HG03442 (cell line): ENCODE results near the gene SPATA31A6.
"Not testable (repeated sequence)": the region's sequence is repeated elsewhere in the genome, so short reads cannot be mapped to it uniquely, and the experiment has no call there.

Experiments used
- ATAC-seq: cut with Tn5 transposase; IDR thresholded peaks from one replicate; pipeline ENCODE4 v1.9.1; 2021; ENCODE audit warnings: mild to moderate bottlenecking, moderate library complexity; ENCODE audit not compliant: unreplicated experiment

The SPATA31A6 gene

GRCh38 chr9:42183359-42183758, at the start of gene SPATA31A6:
Gene SPATA31A6 (plus strand): TSS chr9:42183659. CDS start chr9:42183688, 29 bp downstream.
- ATAC-seq: not testable (repeated sequence)

GRCh38 chr9:42160299-42160698, 23.2 kb upstream of the SPATA31A6 start:
- not testable (repeated sequence) for ATAC-seq

GRCh38 chr9:42219861-42220260, 36.4 kb downstream of the SPATA31A6 start:
- not testable (repeated sequence) for ATAC-seq

- not testable (repeated sequence) for ATAC-seq
These were observed 39.8 kb downstream of the SPATA31A6 start for GRCh38 chr9:42223230-42223629.

GRCh38 chr9:42233031-42233430, 49.6 kb downstream of the SPATA31A6 start:
- ATAC-seq: not testable (repeated sequence)

- ATAC-seq: not testable (repeated sequence)
These were observed 51.2 kb downstream of the SPATA31A6 start for GRCh38 chr9:42234610-42235009.

- not testable (repeated sequence) for ATAC-seq
These were observed 52.0 kb downstream of the SPATA31A6 start for GRCh38 chr9:42235352-42235991.

GRCh38 chr9:42236097-42236496, 52.6 kb downstream of the SPATA31A6 start:
- not testable (repeated sequence) for ATAC-seq

- not testable (repeated sequence) for ATAC-seq
These were observed 53.9 kb downstream of the SPATA31A6 start for GRCh38 chr9:42237381-42237780.

- ATAC-seq: not testable (repeated sequence)
These were observed 55.4 kb downstream of the SPATA31A6 start for GRCh38 chr9:42238862-42239261.
